Activated effector memory CD4-positive, alpha-beta T cell treated with Interleukin-2 at 50 U/mL for 16 hours (primary cell): Measurements from ENCODE around the gene P4HB.
A peak's percentile ranks its signal among the peaks of the same experiment; 100 is the strongest.

ENCODE experiments used
- DNase-seq: peaks from one replicate; pipeline ENCODE4 v3.0.0-alpha.2; 2020

The P4HB gene

DNA sequence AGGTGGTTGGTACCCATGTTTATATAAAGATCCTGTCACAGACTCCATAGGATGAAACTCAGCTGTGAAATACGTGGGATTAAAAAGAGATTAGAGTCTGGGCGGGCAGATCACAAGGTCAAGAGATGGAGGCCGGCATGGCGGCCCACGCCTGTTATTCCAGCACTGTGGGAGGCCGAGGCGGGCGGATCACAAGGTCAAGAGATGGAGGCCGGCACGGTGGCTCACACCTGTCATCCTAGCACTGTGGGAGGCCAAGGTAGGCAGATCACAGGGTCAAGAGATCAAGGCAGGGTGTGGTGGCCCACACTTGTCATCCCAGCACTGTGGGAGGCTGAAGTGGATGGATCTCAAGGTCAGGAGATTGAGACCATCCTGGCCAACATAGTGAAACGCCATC is 35.1 kb upstream of the P4HB start:
- DNase-seq: no peak

DNA sequence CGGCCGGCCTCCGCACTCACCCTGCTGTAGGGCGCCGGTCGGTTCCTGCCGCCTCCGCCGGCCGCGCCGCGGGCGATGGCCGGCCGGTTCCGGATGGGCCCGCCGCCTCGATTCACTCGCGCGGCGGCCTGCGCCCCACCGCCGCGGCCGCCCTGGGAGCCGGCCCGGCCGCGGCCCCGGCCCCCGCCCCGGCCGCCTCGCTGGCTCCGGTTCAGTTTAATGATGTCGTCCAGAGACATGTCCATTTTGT is 30.9 kb upstream of the P4HB start:
- no peak for DNase-seq

DNA sequence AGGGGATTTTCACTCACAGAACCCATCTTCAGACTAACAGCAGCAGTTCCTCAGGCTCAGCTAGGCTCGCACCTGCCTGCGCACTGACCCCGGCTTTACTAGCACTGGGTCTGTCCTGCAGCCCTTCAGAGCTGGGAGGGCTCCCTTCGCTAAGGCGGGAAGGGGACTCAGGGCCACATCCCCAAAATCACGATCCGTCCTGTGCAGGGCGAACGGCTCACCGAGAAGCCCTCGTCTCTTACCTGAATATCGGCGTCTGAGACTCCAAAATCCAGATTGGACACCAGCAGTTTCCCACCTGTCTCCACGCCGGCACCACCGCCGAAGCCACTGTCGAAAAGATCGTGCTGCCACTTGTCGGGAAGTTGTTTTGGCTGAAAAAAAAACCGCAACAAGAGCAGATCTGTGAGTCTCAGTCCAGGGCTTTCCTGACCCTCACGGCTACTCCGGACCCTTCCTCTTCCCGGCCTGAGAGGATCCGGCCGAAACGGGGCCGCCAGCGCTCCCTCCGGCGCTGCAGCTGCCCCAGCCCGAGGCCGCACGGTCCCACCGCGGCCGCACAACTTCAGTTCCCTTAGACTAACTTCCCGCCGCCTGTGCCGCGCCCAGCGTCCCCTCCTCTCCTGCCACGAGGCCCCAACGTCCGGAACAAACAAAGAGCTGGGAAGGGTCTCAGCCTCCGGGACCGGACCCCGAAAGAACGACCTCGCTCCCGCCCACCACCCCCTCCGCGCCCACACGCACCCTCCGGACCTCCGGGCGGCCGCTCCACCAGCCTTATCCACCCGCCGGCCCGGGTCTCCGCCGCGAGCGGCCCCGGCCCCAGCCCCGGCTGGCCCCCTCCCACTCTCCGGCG is 30.3 kb upstream of the P4HB start:
- DNase-seq: no peak

DNA sequence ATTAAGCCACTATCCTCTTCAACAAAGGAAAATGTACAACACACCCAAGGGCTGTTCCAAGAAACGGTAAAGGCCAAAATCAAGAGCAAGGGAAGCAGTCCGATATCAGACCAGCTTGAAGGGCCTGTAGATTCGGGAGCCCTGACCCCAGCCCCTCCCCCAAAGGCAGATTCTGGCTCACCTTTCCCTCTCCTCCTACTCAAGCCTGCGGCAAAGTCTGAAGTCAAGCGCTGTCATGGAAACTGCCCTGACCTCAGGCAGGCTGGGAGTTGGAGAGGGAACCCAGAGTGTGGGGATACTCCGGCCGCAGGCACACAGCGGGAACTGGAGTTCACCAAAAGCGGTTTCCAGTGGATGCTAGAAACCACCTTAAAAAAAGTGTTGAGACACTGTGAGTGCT is 29.3 kb upstream of the P4HB start:
- DNase-seq: no peak

DNA sequence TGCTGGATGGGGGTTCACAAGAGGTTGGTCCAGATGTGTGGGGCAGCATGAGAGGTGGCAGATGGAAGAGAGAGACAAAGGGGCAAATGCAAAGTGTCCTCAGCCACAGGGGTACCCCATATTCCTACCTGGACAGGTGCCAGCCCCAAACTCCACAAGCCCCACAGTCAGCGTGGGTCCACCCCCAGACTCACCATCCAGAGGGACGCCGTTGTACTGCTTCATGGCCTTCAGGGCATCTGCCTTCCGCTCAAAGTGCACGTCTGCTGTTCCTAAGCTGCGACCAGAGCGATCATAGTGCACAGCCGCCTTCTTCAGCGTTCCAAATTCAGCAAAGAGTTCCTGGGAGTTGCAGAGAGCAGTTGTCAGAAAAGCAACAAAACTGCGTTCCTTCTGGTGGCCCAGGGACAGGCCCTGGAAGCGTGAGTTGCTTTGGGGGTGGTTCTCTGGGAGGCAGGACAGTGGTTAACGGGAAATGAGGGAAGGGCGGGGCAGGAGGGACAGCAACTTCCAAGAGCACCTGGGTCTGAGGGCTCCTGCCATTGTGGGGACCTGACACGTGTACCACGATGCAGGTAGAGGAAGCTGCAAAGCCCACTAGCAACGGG is 28.8 kb upstream of the P4HB start:
- no peak for DNase-seq

DNA sequence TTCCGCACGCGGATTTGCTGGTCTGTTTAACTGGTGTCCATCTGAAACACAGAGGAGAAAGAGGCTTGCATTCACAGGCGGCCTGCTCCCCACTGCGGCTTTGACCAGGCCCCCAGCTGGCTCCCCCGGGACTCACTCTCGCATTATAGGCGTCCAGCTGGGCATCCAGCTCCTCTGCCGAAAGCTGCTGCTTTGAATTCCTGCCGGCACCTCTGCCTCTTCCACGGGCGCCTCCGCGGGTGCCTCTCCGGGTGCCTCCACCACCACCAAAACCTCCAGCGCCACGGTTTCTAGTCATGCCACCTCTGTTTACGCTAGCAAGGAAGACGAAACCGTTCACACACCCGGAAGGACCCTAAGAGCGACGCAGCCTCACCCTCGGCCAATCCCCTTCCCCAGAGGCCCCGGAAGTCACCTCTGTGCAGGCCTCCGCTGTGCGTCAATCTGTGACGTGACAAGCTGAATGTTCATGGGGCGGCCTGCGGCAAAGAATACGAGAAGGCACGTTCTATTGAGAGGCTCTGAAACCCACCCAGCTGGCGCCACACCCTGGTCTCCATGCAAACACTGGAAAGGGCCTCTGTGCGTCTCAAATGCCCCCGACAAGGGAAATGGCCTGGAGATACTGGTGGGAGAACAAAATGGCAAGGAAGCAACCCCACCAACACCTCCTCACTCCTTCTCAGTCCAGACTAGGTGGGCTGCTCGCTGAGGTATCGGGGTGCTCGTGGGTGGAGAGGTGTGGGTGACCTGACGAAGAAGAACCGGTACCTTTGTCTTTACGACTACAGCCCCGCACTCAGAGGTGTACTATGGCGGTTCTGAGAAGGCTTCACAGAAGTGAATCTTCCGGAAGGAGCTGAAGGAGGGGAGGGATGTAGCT is 28.0 kb upstream of the P4HB start:
- no peak for DNase-seq

DNA sequence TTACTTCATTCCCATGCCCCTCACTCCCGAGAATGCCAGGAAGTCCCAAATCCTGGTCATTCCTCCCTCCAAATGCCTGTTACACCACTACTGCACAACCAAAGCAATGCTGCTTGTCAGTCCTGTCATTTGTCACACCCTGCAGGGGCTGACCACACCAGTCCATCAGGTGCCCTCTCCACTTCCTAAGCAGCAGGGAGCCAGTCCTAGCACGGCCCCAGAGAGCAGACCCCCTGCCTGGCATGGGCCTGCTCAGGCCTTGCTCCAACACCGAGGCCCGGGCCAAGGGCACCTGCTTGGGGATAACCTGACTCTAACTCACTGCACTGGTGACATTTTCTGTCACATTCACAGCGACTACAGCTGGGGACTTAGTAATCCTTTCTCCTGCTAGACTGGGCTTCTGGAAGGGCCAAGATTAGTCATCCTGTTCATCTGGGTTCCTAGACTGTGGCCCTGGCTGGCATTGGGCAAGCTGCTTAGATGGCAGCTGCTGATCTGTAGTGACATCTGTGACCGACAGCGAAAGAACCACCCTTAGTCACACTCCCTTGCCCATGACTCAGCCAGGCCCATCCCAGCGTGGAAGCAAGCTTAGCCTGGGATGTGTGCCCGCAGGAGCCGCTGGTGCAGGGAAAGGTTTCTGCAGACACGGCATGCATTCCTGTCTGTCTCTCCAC is 25.7 kb upstream of the P4HB start:
- DNase-seq: no peak

DNA sequence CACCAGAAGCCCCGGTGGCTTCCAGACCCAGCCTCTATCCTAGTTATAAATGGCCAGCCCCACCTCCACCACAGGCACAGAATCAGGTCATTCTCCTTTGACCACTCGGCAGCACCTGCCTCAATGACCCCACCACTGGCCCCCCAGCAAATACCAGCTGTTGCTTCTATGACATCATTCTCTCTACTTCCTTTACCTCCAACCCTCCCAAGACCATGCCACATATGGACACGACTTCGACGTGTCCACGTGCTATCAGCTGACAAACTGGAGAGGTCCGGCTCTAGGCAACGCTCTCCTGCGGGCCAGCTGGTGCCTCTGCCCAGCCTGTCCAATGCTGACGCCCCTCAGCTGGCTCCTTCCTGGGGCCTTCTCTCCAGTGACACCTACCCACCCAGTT is 25.1 kb upstream of the P4HB start:
- no peak for DNase-seq

DNA sequence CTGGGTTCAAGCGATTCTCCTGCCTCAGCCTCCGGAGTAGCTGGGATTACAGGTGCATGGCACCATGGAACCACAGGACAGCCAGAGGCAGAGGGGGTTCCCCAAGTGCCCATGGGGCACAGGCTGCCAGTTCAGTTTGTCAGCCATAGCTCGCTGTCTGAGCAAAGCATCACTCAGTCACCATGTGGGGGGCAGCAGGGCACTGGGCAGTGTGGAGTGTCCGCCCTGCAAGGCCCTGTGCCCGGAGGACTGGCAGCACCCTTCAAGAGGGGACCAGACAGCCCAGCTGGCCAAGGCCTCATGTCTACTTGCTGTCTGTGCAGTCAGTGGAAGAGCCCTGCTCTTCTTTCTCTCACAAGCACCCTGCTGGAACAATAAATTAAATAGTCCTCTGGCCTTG is 24.6 kb upstream of the P4HB start:
- DNase-seq: no peak

DNA sequence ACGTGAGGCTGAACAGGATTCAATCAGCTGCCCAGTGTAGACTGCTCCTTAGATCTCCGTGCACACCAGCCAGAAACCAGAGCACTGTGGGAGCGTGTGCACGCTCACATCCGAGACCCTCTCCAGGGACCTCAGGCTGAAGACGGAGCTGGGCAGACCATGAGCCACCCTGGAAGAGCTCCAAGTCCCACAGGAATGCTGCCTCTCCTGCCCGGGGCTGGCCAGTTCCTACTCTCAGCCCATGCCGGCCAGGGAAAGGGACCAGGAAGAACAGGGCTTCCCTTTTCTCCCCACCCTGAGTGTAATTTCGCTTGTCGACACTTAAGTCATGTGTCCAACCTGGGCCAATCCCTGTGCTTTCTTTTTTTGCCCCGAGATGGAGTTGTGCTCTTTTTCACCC is 24.2 kb upstream of the P4HB start:
- no peak for DNase-seq

DNA sequence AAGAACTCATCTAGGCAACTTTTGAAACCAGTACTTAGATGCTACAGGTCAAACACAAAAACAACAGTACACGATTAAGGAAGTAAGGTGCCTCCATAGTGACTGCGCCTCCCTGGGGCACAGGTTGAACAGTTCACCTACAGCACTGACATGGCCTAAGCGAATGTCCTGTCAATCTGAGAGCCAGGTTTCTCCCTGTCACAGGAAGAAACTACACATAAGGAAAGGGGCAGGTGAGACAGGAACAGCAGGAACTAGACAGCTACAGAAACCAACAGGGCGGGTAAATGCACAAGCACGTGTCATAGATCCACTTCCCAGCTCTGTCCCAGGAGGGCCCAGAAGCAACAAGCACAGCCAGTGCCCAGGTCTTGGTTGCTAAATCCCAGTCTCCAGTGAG is 18.8 kb upstream of the P4HB start:
- no peak for DNase-seq

DNA sequence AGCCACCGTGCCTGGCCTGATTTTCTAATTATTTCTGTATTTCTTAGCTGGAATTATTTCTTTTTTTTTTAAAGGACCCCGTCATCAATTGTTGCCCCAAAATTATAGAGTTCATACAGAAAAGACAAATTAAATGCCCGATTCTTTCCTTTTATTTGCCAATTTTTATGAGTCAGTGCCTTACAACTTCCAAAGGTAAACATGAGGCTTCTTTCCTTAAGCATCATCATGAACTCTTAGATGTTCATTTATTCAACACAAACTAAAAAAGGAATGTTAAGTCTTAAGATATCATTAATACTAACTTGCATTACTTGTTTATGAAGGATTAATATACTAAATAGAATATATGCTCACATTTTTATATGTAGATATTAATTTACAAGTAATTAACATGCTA is 18.0 kb upstream of the P4HB start:
- no peak for DNase-seq

DNA sequence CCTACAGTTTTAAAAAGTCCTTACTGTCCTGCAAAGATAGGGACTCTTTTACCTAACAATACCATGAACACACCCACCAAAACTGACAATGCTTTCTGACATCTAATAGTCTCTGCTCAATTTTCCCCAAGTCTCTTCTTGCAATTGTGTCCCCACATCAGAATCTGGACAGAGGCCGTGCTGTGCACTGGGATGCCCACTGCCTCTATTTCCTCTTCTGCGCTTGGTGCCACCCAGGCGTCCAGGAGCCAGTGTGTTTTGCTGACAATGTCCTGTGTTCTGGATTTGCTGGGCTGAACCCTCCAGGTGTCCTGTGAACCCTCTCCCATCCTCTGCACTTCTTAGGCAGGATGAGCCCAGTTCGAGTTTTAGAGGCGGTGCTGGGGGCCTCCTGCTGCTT is 17.2 kb upstream of the P4HB start:
- DNase-seq: no peak

DNA sequence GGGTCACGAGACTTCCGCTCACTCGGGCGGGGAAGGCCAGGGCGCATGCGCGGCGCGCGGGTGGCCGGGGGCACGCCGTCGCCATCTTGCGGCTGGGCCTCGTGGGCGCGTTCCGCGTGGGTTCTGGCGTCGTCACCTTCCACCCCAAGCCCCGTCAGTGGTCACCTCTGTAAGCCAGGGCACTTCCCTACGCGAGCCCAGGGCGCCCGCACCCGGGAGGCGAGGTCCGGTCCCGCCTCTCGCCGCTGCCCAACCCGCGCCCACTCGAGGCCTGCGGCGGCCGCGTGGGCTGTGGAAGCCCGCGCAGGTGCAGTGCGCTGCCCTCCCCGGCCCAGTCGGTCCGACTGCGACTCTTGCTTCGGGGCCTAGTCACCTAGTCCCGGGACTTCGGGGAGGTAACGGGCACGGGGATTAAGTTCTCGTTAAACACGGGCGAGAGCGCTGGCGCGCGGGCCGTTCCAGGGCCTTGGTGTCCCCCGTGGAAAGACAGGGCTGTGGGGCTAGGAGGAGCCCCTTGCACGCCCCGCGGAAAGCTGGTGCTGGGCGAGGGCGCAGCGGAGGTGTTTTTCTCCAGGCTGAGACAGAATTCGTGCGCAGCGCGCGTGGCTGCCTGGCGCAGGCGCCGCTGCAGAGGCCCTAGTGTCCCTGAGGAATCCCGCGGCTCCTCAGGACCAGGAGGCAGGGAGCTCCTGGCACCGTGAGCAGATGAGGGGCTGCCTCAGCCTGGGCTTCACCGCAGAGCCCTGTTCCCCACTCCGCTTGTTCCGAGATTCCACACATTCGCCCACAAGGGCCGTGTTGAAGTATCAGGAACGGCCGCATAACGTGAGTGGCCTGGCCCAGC is 11.3 kb upstream of the P4HB start:
- DNase-seq: peak; percentile 91

DNA sequence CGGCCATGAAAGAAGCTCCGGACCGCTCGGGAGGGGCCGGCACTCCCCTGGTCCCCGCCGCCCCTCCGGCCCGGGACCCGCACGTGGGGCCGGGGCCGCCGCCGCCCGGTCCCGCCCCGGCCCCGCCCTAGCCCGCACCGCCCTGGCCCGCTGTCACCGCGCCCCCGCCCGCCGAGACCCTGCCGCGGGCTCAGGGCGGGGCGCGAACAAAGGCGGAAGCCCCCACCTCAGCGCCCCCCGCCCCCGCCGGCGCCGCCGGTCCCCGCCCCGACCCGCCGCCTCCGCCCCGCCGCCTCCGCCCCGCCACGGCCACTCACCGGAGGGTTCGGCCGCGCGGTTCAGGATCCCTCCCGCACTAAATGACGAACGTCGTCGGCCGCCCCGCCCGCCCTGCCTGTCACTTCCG is 10.6 kb upstream of the P4HB start, which contains the start of gene ARHGDIA:
Gene ARHGDIA (minus strand): TSS at position 357 of the 406 bp plus-strand sequence. CDS start 1,407 bp downstream, outside the sequence.
- DNase-seq: no peak

DNA sequence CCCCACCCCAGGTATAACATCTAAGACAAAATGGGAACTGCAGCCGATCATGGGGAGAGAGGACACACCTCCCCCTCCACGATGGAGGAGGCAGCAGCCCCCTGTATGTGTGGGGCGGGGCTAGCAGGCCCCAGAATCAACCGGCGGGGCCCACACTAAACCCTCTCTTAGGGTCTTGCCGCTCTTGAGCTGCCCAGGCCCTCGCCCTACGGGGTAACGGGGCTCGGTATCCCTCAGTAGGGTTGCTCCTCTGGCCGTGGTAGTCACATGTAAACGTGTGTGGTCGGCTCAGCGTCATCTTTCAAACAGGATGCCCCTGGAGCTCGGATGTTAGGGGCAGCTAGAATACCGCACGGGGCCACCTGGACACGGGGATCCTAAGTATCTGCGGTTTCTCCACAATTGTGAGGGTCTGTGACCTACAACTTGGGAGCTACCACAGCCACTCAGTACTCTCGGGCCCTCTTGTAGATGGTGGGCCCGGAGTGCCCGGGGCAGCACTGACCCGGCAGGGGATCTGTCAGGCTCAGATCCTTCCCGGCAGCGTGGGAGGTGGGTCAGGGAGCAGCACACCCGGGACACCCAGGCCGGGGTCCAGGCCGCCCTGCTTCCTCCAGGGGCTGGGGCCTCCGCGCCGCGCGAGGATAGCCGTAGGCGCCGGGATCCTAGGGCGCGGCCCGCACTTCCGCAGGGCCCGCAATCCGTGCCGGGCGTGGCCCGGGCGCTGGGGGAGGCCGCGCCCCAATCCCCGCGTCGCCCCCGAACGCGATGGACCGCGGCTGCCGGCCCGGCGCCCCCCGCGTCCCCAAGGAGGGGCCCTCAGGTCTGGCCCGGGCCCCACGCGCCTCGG is 10.0 kb upstream of the P4HB start:
- DNase-seq: no peak

DNA sequence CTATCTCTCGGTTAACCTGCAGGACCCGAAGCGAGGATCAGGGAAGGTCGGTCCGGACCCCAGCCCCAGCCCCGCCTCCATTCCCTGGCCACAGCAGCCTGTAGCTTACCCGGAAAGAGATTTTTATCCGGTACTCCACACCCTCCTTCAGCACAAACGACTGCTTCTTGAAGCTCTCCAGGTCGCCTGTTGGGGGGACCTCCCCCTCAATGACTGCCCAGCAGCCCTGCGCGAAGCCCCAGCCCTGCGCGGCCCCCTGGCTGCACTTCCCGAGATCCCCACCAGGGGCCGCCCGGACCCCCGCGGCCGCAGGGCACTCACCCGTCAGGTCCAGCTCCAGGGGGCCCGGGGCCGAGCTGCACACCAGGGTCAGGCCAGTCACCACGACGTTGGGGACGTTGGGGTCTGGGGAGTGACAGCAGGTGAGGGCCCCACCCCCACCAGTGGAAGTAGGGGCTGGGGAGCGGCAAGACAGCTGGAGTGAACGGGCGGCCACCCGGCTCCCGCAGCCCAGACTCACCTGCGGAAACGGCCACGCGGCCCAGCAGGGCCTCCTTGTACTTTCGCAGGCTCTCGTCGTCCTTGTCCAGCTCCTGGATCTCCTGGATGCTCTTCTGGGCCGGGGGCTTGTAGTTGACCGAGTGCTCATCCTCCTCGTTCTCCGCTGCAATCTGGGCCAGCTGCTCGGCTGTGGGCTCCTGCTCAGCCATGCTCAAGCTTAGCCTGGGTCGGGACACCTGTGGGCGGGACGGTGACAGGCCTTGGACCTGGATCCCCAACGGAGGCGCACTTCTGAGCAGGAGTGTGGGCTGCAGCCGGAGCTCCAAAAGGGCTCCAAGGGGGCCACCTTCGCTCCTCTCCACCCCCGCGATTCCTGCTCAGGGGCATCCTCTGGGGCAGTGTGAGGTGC is 9.1 kb upstream of the P4HB start:
- no peak for DNase-seq

DNA sequence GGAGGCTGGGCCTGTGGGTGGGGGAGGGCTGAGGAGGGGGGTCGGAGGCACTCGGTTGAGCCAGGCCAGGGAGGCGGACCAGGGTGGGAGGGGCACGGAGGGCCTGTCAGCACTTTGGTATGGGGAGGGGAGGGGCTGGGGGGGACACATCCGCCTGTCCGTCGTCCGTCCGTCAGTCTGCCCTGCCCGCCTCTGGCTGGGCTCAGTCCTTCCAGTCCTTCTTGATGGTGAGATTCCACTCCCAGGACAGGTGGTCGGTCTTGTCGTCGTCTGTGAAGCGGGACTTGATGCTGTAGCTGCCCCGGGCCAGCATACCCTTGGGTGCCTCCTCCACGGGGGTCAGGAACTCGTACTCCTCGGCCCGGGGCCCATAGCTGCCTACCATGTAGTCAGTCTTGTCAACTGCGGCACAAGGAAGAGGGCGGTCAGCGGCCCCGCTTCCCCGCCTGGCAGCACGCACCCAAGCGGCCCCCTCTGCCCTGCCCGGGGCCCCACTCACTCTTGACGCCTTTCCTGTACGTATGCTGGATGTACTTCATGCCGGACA is 8.4 kb upstream of the P4HB start:
- DNase-seq: no peak

DNA sequence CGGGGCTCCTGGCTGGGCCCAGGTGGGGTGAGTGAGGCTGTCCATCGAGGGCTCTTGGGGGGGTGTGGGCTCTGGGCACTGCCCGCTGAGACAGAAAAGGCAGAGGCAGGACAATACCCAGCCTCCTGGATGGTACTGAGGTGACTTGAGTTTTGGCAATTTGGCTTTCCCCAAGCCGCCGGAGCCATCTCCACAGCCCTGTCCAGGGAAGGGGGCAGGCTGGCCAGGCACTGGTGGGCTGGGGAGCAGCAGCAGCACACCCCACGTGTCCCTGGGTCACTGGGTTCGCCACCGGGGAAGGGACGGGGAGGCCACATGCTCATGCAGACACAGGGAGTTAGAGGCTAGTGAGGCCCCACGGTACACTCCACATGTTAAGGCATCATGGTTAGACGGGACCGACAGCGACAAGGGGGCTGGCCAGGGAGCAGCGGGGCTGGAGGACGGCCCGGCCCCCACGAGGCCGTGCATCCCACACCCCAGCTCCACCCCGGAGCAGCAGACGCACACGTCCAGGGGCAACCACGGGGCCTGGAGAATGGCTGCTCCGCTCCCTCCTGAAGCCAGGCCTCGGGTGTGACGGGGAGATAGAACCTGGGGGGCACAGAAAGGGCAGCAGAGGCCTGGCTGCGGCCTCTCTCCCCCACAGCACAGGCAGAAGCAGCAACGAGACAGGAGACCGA is 7.8 kb upstream of the P4HB start:
- no peak for DNase-seq
